ENCODE measurements around the gene YTHDC2.

The YTHDC2 gene

DNA sequence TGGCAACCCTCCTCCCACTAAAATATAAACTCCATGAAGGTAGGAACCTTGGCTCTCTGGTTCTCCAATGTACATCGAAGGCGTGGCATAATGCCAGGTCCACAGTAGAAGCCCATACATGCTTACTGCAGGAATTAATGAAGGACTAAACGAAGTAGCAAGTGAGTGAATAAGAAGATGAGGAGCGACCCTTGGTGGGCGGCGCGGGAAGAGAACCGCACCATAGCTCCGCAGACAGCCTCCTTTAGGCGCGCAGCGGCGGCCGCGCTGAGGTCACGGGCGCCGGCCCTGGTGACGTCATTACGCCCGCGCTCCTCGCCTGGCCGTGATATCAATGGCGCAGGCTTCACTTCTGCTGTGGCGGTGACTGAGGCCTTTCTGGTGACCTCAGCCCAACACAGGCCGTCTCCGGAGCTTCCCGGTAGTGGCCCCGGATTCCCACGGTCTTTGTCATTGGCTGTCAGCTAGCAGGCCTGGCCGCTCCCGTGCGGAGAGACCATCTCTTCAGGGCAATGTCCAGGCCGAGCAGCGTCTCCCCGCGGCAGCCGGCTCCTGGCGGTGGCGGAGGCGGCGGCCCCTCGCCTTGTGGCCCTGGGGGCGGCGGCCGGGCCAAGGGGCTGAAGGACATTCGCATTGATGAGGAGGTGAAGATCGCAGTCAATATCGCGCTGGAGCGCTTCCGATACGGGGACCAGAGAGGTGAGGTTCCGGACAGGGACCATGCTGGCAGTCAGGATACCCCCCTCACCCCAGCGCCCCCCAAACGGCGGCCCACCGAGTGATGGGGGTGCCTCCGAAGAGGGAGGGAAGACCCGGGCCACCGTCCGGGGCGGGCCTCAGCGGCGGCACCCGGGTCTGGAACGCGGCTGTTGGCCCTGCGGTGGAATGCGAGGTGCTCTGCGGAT, at the start of gene YTHDC2:
Gene YTHDC2, plus strand, starts transcription at position 311 of the 905 bp plus-strand sequence. Its CDS starts 202 bp downstream, at position 513.
- peak; percentile 85 to 89 for DNase-seq

DNA sequence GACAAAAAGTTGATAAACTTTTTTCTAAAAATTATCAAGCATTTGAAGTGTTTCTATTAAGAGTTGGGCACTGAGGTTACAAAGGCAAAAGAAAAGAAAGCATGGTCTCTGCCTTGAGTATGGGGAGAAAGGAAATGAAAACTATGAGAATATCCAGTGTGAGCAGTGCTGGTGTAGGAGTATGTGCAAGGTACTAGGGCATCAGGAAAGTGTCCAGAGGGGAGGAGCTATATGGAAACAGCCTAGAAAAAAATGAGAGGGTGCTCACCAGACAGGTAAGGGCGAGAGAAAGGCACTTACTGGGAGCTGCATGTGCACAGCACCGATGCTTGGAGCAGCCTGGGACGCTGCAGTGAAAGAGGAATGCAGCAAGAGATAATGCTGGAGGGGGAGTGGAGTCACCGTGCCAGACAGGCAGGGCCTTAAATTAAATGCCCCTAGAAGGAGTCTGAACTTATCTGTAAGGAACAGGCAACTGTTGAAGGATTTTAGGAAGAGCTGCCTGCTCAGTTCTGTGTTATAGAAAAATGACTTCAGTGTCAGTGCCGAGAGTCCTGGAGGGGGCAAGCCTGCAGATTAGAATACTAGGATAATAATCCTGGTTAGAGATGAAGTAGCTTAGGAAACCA, 39.3 kb upstream of the YTHDC2 start:
- no peak for DNase-seq

DNA sequence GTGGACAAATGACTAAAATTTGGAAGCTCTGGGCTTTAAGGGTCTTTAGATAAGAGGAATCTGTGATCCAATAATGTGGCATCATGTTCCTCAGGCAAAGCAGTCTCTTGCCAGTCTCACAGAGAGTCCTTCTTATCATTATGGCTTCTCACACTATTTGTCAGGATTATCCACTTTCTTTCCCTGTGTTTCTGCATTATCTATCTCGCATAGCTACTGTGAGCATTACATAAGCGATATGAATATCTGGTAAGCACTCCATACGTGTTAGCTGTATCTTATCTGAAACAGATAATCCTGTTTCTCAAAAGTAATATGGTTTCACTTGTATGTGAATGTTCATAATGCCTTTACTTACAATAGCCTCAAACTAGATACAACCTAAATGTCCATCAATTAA, 34.8 kb upstream of the YTHDC2 start:
- DNase-seq, result no peak

DNA sequence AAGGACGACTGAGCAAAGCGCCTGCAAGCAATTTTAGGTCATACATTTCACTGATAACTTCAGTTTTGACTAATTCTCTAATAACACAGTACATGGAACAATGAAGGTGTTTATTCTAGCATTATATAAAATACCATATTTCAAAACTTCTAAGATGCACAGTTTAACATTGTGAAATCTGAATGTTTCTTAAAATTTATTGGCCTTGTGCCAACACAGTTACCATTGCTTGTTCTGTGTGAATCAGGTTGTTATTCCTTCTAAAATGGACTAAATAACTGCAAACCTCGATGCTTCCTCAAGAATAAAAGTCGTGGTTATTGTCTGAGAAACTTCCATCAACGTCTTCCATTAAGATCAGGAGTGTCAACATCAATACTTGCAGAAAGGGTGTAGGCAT, 33.3 kb upstream of the YTHDC2 start:
- DNase-seq, result no peak

DNA sequence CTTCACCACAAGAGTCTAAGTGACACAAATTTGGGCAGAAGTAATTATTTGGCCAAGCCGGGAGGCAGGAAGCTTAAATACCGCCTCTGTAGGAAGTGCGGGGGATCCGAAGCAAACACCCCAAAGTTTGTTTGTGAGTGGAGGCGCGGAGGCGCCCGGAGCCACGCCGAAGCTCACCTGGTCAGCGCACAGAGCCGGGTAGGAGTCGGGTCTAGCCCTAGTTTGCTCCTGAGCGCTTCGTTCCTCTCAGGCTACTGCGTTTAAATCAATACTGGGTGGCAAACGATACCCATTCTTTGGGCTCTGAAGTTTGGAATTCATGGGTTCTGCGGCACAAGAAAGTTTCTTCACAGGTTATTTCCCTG, 26.1 kb upstream of the YTHDC2 start:
- DNase-seq, result no peak

DNA sequence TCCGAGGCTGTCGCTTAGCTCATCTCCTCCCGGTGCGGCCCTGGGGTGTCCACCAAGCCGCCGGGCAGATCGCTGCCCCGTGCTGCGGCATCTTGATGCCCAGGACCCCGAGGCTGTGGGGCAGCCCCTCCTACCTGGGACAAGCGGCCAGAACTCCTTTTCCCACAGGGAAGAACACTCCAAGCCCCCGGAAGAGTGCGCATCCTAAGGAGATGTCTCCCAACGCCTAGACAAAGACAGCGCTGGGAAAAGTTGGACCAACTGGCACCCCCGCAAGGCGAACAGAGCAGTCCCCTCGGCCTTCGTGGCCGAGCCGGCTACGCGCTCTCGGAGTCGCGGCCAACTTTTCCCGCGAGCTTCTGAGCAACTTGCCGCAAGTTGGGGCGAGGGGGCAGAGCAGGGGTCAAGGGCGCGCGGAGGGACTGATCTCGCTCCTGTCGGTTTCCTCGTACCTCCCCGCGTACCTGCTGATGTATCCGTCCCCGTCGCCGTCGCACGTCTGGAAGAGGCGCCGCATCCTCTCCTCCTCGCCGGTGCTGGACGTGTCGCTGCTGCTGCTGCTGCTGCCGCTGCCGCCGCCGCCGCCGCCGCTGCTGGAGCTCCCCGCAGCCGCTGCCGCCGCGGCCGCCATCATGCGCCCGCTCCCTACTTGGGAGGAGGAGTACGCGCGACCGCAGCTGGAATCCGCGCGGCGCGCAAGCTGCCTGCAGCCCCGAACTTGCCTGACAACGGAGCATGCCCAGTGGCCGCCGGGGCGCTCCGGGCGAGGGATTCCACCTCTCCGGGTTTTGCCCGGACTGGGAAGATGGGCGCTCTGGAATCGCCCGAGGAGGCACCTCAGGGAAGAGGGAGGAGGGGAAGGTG, 25.5 kb upstream of the YTHDC2 start, which contains the start of gene MCC:
Gene MCC, minus strand, starts transcription at position 673 of the 864 bp plus-strand sequence.
- DNase-seq, result no peak

DNA sequence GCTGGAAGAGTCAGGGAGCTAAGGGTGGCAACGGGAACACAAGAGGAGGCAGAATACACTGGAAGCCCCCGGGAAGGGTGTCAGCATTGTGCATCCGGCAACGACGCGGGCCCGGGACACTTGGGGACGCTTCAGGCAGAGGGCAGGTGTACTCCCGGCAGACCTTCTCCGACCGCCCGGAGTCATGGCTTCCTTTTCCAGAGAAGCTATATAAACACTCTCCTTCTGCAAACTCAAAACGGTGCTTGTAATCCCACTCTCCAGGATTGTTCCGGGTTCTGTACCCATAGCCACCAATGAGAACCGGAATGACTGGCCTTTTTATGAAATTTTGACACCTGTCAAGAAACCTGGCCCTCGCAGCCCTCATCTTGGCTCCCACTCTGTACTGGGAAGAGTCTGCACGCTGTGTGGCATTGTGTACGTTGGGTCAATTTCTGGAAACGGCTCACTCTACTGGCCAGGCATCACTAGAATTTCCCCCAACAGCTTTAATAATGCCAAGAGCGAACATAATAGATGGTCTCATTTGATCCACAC, 24.8 kb upstream of the YTHDC2 start:
- no peak for DNase-seq

DNA sequence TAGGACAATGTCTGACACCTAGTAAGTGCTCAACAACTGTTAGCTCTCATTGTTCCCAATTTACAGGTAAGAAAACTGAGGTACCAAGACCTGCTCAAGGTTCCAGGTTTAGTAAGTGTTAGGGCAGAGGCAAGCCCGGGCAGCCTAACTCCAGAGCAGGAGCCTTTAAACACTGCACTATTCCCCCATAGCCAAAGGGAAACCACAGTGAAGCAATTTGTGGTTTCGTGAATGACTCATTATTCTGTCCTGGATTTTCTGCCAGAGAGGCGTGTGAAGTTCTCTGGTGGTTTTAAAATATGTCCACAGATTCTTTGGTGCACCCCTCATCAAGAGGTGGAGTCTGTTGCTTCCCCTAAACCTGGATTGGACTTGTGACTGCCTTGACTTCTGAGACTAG, 24.2 kb upstream of the YTHDC2 start:
- DNase-seq, result peak; percentile 91 to 92

DNA sequence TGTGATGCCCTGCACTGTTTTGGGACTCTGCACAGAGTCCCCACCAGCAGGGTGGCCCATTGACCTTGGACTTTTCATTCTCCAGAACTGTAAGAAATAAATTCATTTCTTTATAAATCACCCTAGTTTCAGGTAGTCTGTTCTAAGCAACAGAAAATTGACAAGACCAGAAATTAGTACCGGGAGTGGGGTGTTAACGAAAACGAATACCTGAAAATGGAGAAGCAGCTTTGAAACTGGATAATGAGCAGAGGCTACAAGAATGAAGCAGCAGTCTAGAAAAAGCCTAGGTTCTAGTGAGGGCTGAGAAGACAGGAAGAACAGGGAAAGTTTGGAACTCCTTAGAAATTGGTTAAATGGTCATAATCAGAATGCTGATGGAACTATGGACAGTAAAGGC, 23.2 kb upstream of the YTHDC2 start:
- DNase-seq, result no peak

DNA sequence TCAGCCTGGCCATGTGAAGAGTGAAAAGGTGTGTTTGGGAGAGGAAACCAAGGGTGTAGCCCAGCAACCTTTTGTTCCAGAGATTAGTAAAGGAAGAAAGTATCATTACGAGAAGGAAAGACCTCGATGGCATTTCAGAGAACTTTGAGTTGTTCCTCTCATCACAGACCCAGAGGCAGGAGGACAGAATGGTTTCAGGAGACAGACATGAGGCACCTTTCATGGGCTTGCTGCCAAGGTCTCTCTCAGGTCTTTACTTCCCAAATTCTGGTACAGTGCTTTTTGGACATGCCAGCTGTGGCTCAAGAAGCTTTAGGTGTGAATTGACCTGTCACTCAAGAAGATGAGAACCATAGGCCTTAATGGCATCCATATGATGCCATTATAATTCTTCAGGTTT, 22.5 kb upstream of the YTHDC2 start:
- no peak for DNase-seq

DNA sequence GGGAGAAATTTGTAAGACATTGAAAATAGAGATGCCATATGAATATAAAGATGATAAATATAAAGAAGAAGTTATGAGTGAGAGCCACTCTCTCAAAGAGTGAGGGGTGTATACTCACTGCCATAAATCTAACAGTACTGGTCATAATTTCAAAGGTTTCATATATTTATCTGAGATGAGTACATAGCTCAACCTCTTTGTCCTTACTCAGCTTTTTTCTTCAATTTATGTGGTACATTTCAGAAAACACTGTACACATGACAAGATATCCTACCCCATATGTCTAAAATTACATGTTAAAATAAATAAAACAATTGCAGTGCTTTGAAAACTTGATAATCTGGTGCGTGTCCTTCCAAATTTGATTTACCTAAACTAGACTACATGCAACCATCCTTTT, 20.0 kb upstream of the YTHDC2 start:
- no peak for DNase-seq

DNA sequence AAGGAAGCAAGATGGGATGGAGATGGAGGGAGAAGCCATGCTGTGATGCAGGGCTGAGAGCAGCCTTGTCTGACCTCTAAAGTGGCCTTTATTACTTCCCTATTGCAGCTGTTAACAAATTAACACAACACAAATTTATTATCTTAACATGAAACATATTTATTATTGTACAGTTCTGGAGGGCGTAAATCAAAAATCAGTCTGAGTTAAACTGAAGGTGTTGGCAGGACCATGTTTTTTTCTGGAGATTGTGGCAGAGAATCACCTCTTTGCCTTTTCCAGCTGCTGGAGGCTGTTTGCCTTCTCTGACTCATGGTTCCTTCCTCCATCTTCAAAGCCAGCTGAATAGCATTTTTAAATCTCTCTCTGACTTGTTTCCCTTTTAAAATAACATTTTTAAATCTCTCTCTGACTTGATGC, 18.1 kb upstream of the YTHDC2 start:
- no peak for DNase-seq

DNA sequence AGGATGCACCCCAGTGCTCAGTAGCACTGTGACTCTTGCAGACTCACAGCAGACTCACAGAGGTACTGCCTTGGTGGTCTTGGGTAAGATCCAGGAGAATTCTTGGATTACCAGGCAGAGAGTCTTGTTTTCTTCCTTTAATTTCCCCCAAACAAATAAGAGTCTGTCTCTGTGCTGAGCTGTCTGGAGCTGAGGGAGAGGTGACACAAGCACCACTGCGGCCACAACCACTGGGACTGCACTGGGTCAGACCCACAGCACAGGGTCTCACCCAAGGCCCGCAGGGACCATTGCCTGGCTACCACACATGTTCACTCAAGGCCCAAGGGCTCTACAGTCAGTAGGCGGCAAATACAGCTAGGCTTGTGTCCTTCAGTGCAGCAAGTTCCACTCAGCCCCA, 11.4 kb upstream of the YTHDC2 start:
- no peak for DNase-seq

DNA sequence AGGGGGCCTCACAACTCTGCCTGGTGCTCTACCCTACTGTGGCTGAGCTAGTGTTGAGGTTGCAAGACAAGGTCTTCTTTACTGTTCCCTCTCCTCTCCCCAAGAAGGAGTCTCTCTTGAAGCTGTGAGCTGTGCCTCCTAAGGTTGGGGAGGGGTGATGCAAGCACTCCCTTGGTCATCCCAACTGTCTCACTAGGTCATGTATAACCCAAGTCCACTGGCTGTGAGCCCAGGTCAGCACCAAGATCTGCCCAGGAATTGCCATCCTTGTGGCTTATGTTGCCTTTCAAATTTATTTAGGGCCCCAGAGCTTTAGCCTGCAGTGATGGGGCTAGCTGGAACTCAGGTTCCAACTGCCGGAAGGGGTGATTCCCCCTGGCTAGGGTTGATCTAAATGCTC, 10.3 kb upstream of the YTHDC2 start:
- no peak for DNase-seq

DNA sequence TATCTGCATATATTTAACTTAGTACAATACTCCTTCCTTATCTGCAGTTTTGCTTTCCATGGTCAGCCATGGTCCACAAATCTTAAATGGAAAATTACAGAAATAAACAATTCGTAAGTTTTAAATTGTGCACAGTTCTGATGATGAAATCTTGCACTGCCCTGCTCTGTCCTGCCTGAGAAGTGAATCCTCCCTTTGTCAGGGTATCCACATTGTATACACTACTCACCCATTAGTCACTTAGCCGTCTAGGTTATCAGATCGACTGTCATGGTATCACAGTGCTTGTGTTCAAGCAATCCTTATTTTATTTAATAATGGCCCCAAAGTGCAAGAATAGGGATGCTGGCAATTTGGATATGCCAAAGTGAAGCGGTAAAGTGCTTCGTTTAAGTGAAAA, 8.3 kb upstream of the YTHDC2 start:
- DNase-seq, result no peak

DNA sequence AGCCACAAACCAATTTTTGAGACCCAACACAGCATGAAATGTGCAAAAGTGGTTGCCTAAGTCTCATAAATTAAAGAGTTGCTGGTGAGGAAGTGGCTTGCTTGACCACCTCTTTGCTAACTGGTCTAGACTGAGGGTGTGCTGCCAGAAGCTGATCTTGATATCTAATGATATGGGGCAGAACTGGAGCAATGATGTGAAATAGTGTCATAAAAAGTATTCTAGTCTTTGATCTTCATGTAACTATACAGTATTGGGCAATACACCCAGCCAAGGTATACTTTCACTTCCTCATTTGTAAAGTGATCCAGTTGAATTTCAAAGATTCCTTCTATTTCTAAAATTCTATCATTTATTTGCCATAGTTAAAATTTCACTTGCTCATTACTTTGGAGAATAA, 5.9 kb upstream of the YTHDC2 start:
- DNase-seq, result peak in 1 of 2 experiments; percentile 16

DNA sequence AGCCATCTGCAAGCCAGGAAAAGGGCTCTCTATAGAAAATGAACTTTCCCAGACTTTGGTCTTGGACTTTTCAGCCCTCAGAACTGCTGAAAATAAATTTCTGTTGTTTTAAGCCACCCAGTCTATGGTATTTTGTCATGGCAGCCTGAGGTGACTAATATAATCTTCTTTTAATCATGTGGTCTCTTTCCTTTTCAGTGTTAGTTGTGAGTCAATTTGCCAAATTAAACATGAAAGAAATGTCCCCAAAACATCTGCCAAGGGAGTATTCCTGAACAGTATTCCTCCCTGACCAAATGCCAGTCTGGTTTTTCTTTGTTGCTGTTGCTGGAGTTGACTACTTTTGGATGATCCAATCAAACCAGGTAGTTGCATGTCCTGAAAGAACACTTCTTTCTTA, 4.7 kb upstream of the YTHDC2 start:
- no peak for DNase-seq

DNA sequence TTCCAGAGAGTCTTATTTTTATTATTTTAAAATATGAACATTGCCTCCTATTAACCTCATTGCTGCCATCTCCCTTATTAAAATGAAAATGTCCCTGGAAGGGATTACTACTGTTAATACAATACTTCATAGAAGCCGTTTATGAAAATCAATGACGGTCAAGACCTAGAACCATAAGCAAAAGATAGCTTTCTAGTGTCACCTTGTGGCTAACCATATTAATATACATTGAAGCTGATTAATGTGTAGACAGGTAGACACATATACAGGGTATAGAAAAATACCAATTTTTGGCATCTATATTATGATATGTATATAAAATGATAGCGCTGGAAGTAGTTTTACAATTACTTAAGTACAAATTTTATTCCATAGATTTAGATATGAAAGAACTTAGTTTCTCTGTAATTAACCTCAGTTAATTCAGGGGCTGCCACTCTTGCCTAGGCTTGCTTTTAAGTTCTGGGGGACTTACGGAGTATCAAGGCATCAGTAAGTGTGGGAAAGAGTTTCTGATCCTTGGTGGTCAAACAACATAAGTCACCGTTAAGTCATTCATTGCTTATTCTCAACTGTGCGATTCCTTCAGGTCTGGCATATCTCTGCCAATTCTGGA, 2.5 kb upstream of the YTHDC2 start:
- peak; percentile 43 to 52 for DNase-seq

DNA sequence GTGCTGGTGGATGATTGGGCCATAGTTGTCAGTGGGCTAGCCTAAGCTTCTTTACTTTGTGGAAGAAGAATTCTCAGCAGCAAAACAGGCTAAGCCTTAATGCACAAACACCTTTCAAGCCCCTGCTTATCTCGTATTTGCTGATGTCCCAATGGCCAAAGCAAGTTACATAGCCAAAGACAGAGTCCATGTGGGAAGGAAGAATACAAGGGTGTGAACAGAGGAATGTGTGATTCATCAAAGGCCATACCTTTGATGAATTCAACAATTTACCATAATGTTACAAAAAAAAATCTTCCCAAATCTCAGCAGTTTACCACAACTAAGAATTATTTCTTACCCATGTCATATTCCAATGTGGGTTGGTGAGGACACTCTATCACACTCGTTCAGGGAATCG, 1.2 kb upstream of the YTHDC2 start:
- DNase-seq, result no peak

DNA sequence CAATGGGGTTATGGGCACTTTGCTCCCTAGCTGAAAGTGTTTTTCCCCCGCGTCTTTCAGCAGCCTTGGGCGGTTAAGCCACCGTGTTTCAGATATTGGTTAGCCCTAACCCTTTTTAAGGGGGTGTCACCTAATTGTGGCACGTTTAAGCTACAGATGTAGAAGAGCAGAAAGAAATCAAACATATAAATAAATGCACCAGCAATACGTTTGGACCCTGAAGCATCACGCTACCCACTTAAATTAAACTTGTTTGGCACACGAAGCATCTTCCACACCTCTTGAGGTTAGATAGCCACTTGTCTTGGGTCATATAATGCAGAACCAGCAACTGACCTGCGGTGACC, 768 bp downstream of the YTHDC2 start:
- DNase-seq, result peak in 1 of 2 experiments; percentile 13

DNA sequence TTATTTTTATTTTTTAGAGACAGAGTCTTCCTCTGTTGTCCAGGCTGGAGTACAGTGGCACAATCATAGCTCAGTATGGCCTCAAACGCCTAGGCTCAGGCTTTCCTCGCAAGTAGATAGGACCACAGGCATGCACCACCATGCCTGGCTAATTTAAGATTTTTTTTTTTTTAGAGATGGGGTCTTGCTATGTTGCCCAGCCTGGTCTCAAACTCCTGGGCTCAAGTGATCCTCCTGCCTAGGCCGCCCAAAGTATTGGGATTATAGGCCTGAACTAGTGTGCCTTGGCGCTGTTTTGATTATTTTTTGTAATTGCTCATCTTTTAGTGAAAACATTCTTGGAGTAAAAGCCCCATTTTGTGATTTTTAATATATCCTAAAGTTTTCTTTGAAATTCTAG, 5.4 kb downstream of the YTHDC2 start:
- no peak for DNase-seq

DNA sequence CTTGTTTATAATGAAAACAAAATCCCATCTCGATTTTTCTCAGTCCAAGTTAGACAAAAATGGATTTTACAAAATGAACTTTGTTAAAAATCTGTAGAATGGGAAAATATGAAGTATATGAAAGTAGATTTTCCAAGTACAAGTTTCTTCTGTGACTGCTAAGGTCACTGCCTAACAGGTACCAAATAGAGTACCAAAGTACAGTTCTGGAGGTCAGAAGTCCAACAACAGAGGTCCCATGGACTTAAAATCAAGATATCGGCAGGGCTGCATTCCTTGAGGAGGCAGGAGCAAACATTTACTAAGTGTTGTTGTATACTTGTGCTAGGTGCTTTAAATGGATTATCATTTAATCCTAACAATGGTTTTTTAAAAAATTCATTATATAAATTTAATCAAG, 5.9 kb downstream of the YTHDC2 start:
- no peak for DNase-seq

DNA sequence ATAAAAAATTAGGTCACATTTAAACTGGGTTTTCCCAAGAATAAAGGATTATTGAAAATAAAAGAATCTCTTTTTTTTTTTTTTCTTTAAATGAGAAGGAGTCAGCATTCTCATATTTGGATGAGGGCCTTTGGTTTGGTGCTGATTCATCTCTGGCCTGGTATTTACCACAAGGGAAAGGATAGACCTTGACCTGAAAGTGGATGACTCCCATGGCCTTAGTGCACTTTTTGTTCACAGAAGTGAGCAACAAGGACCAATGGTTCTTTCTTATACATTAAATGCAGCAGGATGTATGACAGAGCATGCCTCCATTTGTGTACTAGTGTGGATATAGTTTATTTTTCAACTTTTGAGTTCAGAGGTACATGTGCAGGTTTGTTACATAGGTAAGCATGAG, 6.9 kb downstream of the YTHDC2 start:
- DNase-seq, result no peak
